Nephron (organoid): Measurements from ENCODE around the gene CHGA.

Source experiments
- H3K27ac Mint-ChIP-seq, 3 experiments: 2 replicates each; pipeline ENCODE4 v1.8.0; 2020; ENCODE audit warnings: mixed read lengths in 3 of 3, mild to moderate bottlenecking in 2 of 3, moderate library complexity in 1 of 3
- H3K27me3 Mint-ChIP-seq: 2 replicates; pipeline ENCODE4 v1.8.0; 2021; ENCODE audit warnings: low read depth, mild to moderate bottlenecking, moderate library complexity, mixed read lengths
- H3K36me3 Mint-ChIP-seq: 2 replicates; pipeline ENCODE4 v1.8.0; 2020; ENCODE audit warnings: low read depth, mixed read lengths
- H3K4me1 Mint-ChIP-seq: 2 replicates; pipeline ENCODE4 v1.8.0; 2020; ENCODE audit warnings: mixed read lengths
- H3K4me3 Mint-ChIP-seq, 3 experiments: 2 replicates each; pipeline ENCODE4 v1.8.0; 2020; ENCODE audit warnings: mild to moderate bottlenecking in 3 of 3, mixed read lengths in 3 of 3, moderate library complexity in 2 of 3
- H3K9me3 Mint-ChIP-seq: 2 replicates; pipeline ENCODE4 v1.8.0; 2020; ENCODE audit warnings: mixed read lengths
- TF ChIP-seq, protein P1 (sequence below), 3 experiments: fragments of 200-600 bp; sonication (generic); IDR thresholded peaks; one replicate each; pipeline ENCODE4 v1.5.0; 2021; ENCODE audit warnings: antibody characterized with exemption in 3 of 3; ENCODE audit not compliant: unreplicated experiment in 3 of 3

Gene CHGA

DNA sequence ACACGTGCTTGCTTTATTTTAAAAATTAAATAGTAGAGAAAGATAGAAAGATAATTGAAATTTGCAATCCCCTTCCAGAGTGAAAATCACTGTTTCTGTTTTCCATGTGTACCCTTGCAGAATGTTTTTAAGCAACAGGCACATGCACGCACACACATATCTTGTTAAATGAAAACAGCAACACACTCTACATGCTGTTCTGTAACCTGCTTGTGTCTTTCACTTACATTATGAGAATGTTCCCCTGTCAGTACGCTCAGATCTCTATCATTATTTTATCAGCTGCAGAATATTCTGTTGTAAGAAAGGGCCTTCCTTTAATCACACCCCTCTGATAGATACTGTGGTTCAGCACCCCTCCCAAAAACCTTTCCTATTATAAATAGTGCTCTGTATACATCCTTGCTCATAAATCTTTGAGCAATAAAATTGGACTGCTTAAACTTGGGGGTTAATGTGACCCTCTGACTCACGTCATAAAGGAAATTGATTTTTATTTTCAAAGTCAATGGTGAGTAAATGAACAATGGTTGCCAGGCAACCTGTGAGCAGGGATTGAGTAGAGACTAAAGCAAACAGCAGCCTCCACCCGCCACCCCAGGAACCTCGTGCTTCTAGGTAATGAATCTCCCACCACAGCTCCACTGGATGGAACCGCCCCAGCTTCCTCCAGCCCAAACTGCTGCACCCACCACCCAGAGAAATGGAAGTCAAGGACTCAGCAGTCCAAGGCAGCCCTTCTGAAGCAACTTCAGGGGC, 31.9 kb upstream of the CHGA start:
- H3K9me3 Mint-ChIP-seq, result peaks cover 10% of the 10 kb centered on the region
- H3K4me3 Mint-ChIP-seq, result no peak overlapping the region
- H3K27ac Mint-ChIP-seq, result no peak overlapping the region
- TF ChIP-seq, protein P1, sequence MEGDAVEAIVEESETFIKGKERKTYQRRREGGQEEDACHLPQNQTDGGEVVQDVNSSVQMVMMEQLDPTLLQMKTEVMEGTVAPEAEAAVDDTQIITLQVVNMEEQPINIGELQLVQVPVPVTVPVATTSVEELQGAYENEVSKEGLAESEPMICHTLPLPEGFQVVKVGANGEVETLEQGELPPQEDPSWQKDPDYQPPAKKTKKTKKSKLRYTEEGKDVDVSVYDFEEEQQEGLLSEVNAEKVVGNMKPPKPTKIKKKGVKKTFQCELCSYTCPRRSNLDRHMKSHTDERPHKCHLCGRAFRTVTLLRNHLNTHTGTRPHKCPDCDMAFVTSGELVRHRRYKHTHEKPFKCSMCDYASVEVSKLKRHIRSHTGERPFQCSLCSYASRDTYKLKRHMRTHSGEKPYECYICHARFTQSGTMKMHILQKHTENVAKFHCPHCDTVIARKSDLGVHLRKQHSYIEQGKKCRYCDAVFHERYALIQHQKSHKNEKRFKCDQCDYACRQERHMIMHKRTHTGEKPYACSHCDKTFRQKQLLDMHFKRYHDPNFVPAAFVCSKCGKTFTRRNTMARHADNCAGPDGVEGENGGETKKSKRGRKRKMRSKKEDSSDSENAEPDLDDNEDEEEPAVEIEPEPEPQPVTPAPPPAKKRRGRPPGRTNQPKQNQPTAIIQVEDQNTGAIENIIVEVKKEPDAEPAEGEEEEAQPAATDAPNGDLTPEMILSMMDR (IDR thresholded peaks at IDR 0.05; ENCODE audit: unreplicated experiment in 3 of 3), result no peak
- H3K27me3 Mint-ChIP-seq, result peaks cover 49% of the 10 kb centered on the region
- H3K4me1 Mint-ChIP-seq, result no peaks in the 10 kb centered on the region
- H3K36me3 Mint-ChIP-seq, result no peaks in the 10 kb centered on the region

- H3K27me3 Mint-ChIP-seq, result peaks cover 49% of the 10 kb centered on the region
- peaks cover 6% of the 10 kb centered on the region for H3K9me3 Mint-ChIP-seq
- H3K4me3 Mint-ChIP-seq, result no peak overlapping the region
- H3K4me1 Mint-ChIP-seq, result no peaks in the 10 kb centered on the region
- no peak overlapping the region for H3K27ac Mint-ChIP-seq
- H3K36me3 Mint-ChIP-seq, result no peaks in the 10 kb centered on the region
- TF ChIP-seq, protein P1 (IDR thresholded peaks at IDR 0.05; ENCODE audit: unreplicated experiment in 3 of 3), result no peak
Measured at GRCh38 chr14:92892589-92892988, 30.4 kb upstream of the CHGA start.

DNA sequence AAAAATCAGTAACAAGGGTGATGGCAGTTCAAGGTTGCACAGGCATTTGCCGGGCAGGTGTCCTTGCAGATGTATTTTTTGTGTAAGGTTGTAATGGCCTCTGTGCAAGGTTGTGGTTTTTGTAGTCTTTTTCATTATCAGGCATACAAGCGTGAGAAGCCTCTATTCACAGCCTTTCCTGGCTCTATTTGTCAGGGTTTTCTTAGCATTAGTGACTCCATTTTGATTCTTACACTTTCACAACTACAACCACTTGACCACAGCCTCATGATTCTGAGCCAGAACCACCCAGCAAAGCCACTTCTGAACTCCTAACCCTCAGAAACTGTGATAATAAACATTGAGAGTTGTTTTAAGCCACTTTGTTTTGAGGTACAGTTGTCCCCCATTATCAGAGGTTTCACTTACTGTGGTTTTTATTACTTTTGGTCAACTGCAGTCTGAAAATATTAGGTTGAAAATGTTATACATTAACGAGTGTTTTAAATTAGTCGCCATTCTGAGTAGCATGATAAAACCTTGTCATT, 27.5 kb upstream of the CHGA start:
- peaks cover 49% of the 10 kb centered on the region for H3K27me3 Mint-ChIP-seq
- no peaks in the 10 kb centered on the region for H3K36me3 Mint-ChIP-seq
- no peak overlapping the region for H3K27ac Mint-ChIP-seq
- TF ChIP-seq, protein P1 (IDR thresholded peaks at IDR 0.05; ENCODE audit: unreplicated experiment in 3 of 3), result no peak
- no peak overlapping the region for H3K4me3 Mint-ChIP-seq
- H3K4me1 Mint-ChIP-seq, result no peaks in the 10 kb centered on the region
- peaks cover 4% of the 10 kb centered on the region for H3K9me3 Mint-ChIP-seq

DNA sequence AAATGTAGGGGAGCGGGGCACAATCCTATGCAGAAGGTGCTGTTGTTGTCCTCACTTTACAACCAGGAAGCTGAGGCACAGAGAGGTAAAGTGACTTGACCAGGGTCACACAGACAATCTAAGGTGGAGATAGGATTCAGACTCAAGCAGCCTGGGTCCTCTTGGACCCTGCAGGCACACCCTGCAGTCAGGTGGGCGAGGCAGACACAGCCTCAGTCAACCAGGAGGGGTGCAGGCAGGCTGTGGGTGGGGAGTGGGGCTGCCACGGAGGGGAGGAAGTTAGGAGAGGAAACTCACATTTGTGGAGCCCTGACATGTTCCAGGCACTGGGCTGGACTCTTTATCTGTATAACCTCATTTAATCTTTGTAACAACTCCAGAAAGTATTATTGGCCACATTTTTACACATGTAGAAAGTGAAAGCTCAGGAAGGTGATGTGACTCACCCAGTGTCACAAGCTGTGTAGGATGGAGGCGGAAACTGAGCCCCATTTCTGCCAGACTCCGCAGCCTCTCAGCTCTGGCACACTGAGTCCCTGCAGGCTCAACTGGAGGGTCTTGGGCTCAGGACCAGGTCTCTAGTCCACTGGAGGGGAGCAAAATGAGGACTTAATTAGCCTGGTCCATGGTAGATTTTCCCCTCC, 24.9 kb upstream of the CHGA start:
- no peaks in the 10 kb centered on the region for H3K36me3 Mint-ChIP-seq
- H3K4me3 Mint-ChIP-seq, result no peak overlapping the region
- H3K9me3 Mint-ChIP-seq, result peaks cover 2% of the 10 kb centered on the region
- TF ChIP-seq, protein P1 (IDR thresholded peaks at IDR 0.05; ENCODE audit: unreplicated experiment in 3 of 3), result no peak
- H3K4me1 Mint-ChIP-seq, result peaks cover 4% of the 10 kb centered on the region
- H3K27me3 Mint-ChIP-seq, result peaks cover 59% of the 10 kb centered on the region
- no peak overlapping the region for H3K27ac Mint-ChIP-seq

DNA sequence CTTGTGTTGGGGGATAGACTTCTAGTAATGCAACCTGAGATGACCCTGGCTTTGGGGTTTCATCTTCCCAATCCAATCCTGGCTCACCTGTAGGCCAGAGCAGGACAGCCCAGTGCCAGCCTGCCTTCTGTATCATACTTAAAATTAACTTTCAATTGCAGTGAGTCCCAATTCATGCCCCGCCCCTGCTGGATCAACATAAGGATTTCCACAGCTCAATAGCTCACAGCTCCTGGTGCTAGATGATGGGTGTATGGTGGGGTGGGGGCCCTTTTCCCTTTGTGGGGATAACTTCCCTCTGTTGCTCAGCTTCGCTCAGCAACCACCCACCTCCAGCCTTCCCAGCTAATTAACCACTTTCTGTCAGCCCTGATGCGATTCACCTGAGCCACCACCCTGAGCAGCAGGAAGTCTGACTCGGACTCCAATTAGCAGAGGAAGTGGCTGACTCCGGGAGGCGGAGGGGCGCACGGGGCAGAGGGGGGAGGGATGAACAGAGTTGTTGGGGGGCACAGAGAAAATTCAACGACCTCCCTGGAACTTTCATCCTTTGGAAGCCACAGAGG, 24.3 kb upstream of the CHGA start:
- TF ChIP-seq, protein P1 (IDR thresholded peaks at IDR 0.05; ENCODE audit: unreplicated experiment in 3 of 3), result no peak
- H3K27ac Mint-ChIP-seq, result no peak overlapping the region
- peaks cover under 1% of the 10 kb centered on the region for H3K9me3 Mint-ChIP-seq
- no peak overlapping the region for H3K4me3 Mint-ChIP-seq
- peaks cover 63% of the 10 kb centered on the region for H3K27me3 Mint-ChIP-seq
- peaks cover 4% of the 10 kb centered on the region for H3K4me1 Mint-ChIP-seq
- H3K36me3 Mint-ChIP-seq, result no peaks in the 10 kb centered on the region
